ENCODE data around the gene PAK3. TPM values are rescaled to one million over a fixed set of nuclear protein-coding genes. Genes with fewer than 3 reads are reported as not detected.

PAK3 gene
- total and polyA plus RNA-seq, 4 donors, result 0.10 to 1.4 (median 0.66) TPM

- 57 to 72% methylated on average over 2 of the region's 2 CpGs for WGBS, 2 donors
- DNase-seq, result no peak
- no peak for ATAC-seq (ENCODE audit: insufficient read depth, low FRiP score)
- no peak overlapping the region for H3K4me3 ChIP-seq
- H3K36me3 ChIP-seq (ENCODE audit: control insufficient read depth in 4 of 4, insufficient read depth in 4 of 4, low read length in 4 of 4), result no peaks in the 10 kb centered on the region
- TF ChIP-seq, protein P1, sequence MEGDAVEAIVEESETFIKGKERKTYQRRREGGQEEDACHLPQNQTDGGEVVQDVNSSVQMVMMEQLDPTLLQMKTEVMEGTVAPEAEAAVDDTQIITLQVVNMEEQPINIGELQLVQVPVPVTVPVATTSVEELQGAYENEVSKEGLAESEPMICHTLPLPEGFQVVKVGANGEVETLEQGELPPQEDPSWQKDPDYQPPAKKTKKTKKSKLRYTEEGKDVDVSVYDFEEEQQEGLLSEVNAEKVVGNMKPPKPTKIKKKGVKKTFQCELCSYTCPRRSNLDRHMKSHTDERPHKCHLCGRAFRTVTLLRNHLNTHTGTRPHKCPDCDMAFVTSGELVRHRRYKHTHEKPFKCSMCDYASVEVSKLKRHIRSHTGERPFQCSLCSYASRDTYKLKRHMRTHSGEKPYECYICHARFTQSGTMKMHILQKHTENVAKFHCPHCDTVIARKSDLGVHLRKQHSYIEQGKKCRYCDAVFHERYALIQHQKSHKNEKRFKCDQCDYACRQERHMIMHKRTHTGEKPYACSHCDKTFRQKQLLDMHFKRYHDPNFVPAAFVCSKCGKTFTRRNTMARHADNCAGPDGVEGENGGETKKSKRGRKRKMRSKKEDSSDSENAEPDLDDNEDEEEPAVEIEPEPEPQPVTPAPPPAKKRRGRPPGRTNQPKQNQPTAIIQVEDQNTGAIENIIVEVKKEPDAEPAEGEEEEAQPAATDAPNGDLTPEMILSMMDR (IDR thresholded peaks at IDR 0.05; ENCODE audit: control extremely low read depth, extremely low read depth), result no peak
- H3K27ac ChIP-seq (ENCODE audit: low read depth in 1 of 2, low read length in 1 of 2), result no peak overlapping the region
- no peaks in the 10 kb centered on the region for H3K4me1 ChIP-seq (ENCODE audit: control insufficient read depth in 5 of 5, insufficient read depth in 5 of 5, low read length in 5 of 5)
- peaks cover 4 to 19% (median 18%) of the 10 kb centered on the region in 3 donors for H3K27me3 ChIP-seq (ENCODE audit: control insufficient read depth in 3 of 3, insufficient read depth in 3 of 3, low read length in 2 of 3)
- no peak overlapping the region for H3K9ac ChIP-seq (ENCODE audit: insufficient read depth in 1 of 2, low read length in 2 of 2)
- H3K9me3 ChIP-seq (ENCODE audit: control insufficient read depth in 4 of 4, insufficient read depth in 3 of 4, low read length in 3 of 4), result no peaks in the 10 kb centered on the region
These were observed 73.2 kb downstream of the PAK3 start for GRCh38 chrX:111169141-111169540.

DNA sequence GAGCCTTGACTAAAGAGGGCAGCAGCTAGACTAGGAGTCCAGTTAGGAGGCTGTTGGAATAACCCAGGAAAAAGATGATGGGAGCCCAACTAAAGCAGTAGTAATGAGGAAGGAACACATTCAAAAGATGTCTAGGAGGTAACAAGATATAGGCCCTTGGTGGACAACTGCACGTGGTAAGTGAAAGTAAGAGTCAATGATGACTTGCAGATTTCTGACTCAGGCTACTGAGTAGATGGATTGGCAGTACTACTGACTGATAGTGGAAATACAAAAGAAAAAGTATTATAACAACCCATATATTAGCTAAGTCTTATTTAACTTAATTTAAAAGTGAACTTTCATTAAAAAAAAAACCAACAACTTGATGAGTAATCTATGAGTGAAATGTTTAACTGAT is 74.0 kb downstream of the PAK3 start:
- Histone ChIP-seq H3K4me1 (ENCODE audit: control insufficient read depth in 5 of 5, insufficient read depth in 5 of 5, low read length in 5 of 5) (no peaks in the 10 kb centered on the region), H3K27me3 (ENCODE audit: control insufficient read depth in 3 of 3, insufficient read depth in 3 of 3, low read length in 2 of 3) (peaks cover 4 to 19% (median 19%) of the 10 kb centered on the region in 3 donors), H3K4me3 (no peak overlapping the region), H3K9ac (ENCODE audit: insufficient read depth in 1 of 2, low read length in 2 of 2) (no peak overlapping the region), H3K27ac (ENCODE audit: low read depth in 1 of 2, low read length in 1 of 2) (no peak overlapping the region), H3K9me3 (ENCODE audit: control insufficient read depth in 4 of 4, insufficient read depth in 3 of 4, low read length in 3 of 4) (no peaks in the 10 kb centered on the region), H3K36me3 (ENCODE audit: control insufficient read depth in 4 of 4, insufficient read depth in 4 of 4, low read length in 4 of 4) (no peaks in the 10 kb centered on the region)
- DNase-seq (no peak), ATAC-seq (ENCODE audit: insufficient read depth, low FRiP score) (no peak)
- 11 to 31% methylated on average over 1 of the region's 1 CpG for WGBS, 2 donors
- TF ChIP-seq, protein P1 (IDR thresholded peaks at IDR 0.05; ENCODE audit: control extremely low read depth, extremely low read depth), result no peak

GRCh38 chrX:111180750-111181240 is 84.8 kb downstream of the PAK3 start:
- Histone ChIP-seq H3K36me3 (ENCODE audit: control insufficient read depth in 4 of 4, insufficient read depth in 4 of 4, low read length in 4 of 4) (no peaks in the 10 kb centered on the region), H3K4me1 (ENCODE audit: control insufficient read depth in 5 of 5, insufficient read depth in 5 of 5, low read length in 5 of 5) (no peaks in the 10 kb centered on the region), H3K27ac (ENCODE audit: low read depth in 1 of 2, low read length in 1 of 2) (no peak overlapping the region), H3K27me3 (ENCODE audit: control insufficient read depth in 3 of 3, insufficient read depth in 3 of 3, low read length in 2 of 3) (peaks cover 0 to 49% (median 8%) of the 10 kb centered on the region in 3 donors), H3K4me3 (no peak overlapping the region), H3K9ac (ENCODE audit: insufficient read depth in 1 of 2, low read length in 2 of 2) (no peak overlapping the region), H3K9me3 (ENCODE audit: control insufficient read depth in 4 of 4, insufficient read depth in 3 of 4, low read length in 3 of 4) (no peaks in the 10 kb centered on the region)
- TF ChIP-seq, protein P1 (IDR thresholded peaks at IDR 0.05; ENCODE audit: control extremely low read depth, extremely low read depth), result no peak
- DNase-seq (peak in 1 of 3 donors; percentile 6), ATAC-seq (ENCODE audit: insufficient read depth, low FRiP score) (no peak)
- WGBS, 2 donors, result 30 to 53% methylated on average over 2 of the region's 2 CpGs

GRCh38 chrX:111181951-111182350 is 86.0 kb downstream of the PAK3 start:
- WGBS, 2 donors, result 38 to 78% methylated on average over 3 of the region's 3 CpGs
- DNase-seq, result no peak

More at GRCh38 chrX:111181951-111182350, 86.0 kb downstream of the PAK3 start:
- H3K4me1 ChIP-seq (ENCODE audit: control insufficient read depth in 5 of 5, insufficient read depth in 5 of 5, low read length in 5 of 5), result no peaks in the 10 kb centered on the region
- H3K27me3 ChIP-seq (ENCODE audit: control insufficient read depth in 3 of 3, insufficient read depth in 3 of 3, low read length in 2 of 3), result peaks cover 0 to 43% (median 6%) of the 10 kb centered on the region in 3 donors
- H3K4me3 ChIP-seq, result no peak overlapping the region
- H3K9ac ChIP-seq (ENCODE audit: insufficient read depth in 1 of 2, low read length in 2 of 2), result no peak overlapping the region
- H3K9me3 ChIP-seq (ENCODE audit: control insufficient read depth in 4 of 4, insufficient read depth in 3 of 4, low read length in 3 of 4), result no peaks in the 10 kb centered on the region
- H3K27ac ChIP-seq (ENCODE audit: low read depth in 1 of 2, low read length in 1 of 2), result no peak overlapping the region
- ATAC-seq (ENCODE audit: insufficient read depth, low FRiP score), result no peak
- H3K36me3 ChIP-seq (ENCODE audit: control insufficient read depth in 4 of 4, insufficient read depth in 4 of 4, low read length in 4 of 4), result no peaks in the 10 kb centered on the region
- TF ChIP-seq, protein P1 (IDR thresholded peaks at IDR 0.05; ENCODE audit: control extremely low read depth, extremely low read depth), result no peak
